Neural cell (in vitro differentiated cells): ENCODE measurements around the gene SLC25A13. TPM values are rescaled to one million over a fixed set of nuclear protein-coding genes. Genes with fewer than 3 reads are reported as not detected.

Experiments
- H2AFZ ChIP-seq: fragments of 200-600, 300-800 bp; sonication (generic), shearing (Covaris generic); 2 replicates; pipeline ENCODE4 v1.6.0; 2014; ENCODE audit warnings: low read depth, mild to moderate bottlenecking, antibody characterized with exemption, low read length, moderate library complexity
- H3F3A ChIP-seq: fragments of 200-600 bp; shearing (Covaris generic); 2 replicates; pipeline ENCODE4 v1.6.1; 2016; ENCODE audit warnings: mild to moderate bottlenecking, moderate library complexity, mixed read lengths, antibody characterized with exemption, low read length; ENCODE audit not compliant: insufficient read depth, poor library complexity, severe bottlenecking
- H3K27ac ChIP-seq: fragments of 200-600, 300-800 bp; sonication (generic), shearing (Covaris generic); 2 replicates; pipeline ENCODE4 v1.5.1; 2014; ENCODE audit warnings: mild to moderate bottlenecking, low read length, moderate library complexity
- H3K27me3 ChIP-seq: fragments of 300-800, 200-600 bp; sonication (generic), shearing (Covaris generic); 2 replicates; pipeline ENCODE4 v1.6.0; 2014; ENCODE audit warnings: mild to moderate bottlenecking, low read depth, low read length, moderate library complexity; ENCODE audit not compliant: insufficient read depth
- H3K36me3 ChIP-seq: fragments of 300-800, 200-600 bp; sonication (generic), shearing (Covaris generic); 2 replicates; pipeline ENCODE4 v1.5.1; 2014; ENCODE audit warnings: mild to moderate bottlenecking, antibody characterized with exemption, low read length, moderate library complexity; ENCODE audit not compliant: insufficient read depth
- H3K4me2 ChIP-seq: fragments of 300-800, 200-600 bp; sonication (generic), shearing (Covaris generic); 2 replicates; pipeline ENCODE4 v1.6.0; 2014; ENCODE audit warnings: mild to moderate bottlenecking, low read length
- H3K4me3 ChIP-seq: fragments of 300-800, 200-600 bp; sonication (generic), shearing (Covaris generic); 2 replicates; pipeline ENCODE4 v1.5.1; 2014; ENCODE audit warnings: mild to moderate bottlenecking, low read length, moderate library complexity
- H3K79me2 ChIP-seq: fragments of 200-600 bp; shearing (Covaris generic); replicated peaks from 2 replicates; pipeline ENCODE4 v1.6.0; 2014; ENCODE audit warnings: mild to moderate bottlenecking, low read length, moderate library complexity; ENCODE audit not compliant: insufficient read depth
- H3K9ac ChIP-seq: fragments of 300-800, 200-600 bp; sonication (generic), shearing (Covaris generic); 2 replicates; pipeline ENCODE4 v1.6.1; 2016; ENCODE audit warnings: mild to moderate bottlenecking, low read length, mixed read lengths
- H3K9me2 ChIP-seq: fragments of 200-600 bp; shearing (Covaris generic); 2 replicates; pipeline ENCODE4 v1.6.1; 2016; ENCODE audit warnings: mild to moderate bottlenecking, low read length, mixed read lengths; ENCODE audit not compliant: insufficient read depth
- H3K9me3 ChIP-seq: fragments of 200-600, 300-800 bp; sonication (generic), shearing (Covaris generic); 2 replicates; pipeline ENCODE4 v1.6.1; 2016; ENCODE audit warnings: mild to moderate bottlenecking, mixed run types, low read length, moderate library complexity, mixed read lengths
- H4K20me1 ChIP-seq: fragments of 200-600 bp; shearing (Covaris generic); 2 replicates; pipeline ENCODE4 v1.6.1; 2016; ENCODE audit warnings: mild to moderate bottlenecking, mixed run types; ENCODE audit not compliant: insufficient read depth
- EP300 ChIP-seq: fragments of 450-650 bp; conservative IDR thresholded peaks from 2 replicates; pipeline ENCODE4 v1.6.1; 2014; ENCODE audit warnings: antibody characterized with exemption, mild to moderate bottlenecking, moderate library complexity; ENCODE audit not compliant: poor library complexity, severe bottlenecking
- EZH2 ChIP-seq: fragments of 200-600, 300-800 bp; shearing (Covaris generic), sonication (generic); IDR thresholded peaks from 2 replicates; pipeline ENCODE4 v1.6.1; 2014; ENCODE audit warnings: antibody characterized with exemption, low read length, borderline replicate concordance, mild to moderate bottlenecking; ENCODE audit not compliant: insufficient read depth, poor library complexity, severe bottlenecking
- MXI1 ChIP-seq: fragments of 450-650 bp; conservative IDR thresholded peaks from 2 replicates; pipeline ENCODE4 v1.6.1; 2014; ENCODE audit warnings: antibody characterized with exemption, mild to moderate bottlenecking; ENCODE audit not compliant: poor library complexity, severe bottlenecking
- POLR2AphosphoS5 ChIP-seq: IDR thresholded peaks from 2 replicates; pipeline ENCODE4 v1.6.1; 2012
- RAD21 ChIP-seq: fragments of 450-650 bp; conservative IDR thresholded peaks from 2 replicates; pipeline ENCODE4 v1.6.1; 2014; ENCODE audit warnings: antibody characterized with exemption, mild to moderate bottlenecking, moderate library complexity
- SMC3 ChIP-seq: fragments of 450-650 bp; conservative IDR thresholded peaks from 2 replicates; pipeline ENCODE4 v1.6.1; 2014; ENCODE audit warnings: antibody characterized with exemption, mild to moderate bottlenecking, moderate library complexity; ENCODE audit not compliant: poor library complexity
- TAF1 ChIP-seq: IDR thresholded peaks from 2 replicates; pipeline ENCODE4 v1.6.1; 2012; ENCODE audit warnings: low read depth
- polyA plus RNA-seq: library from polyadenylated mRNA; depleted of rRNA; stranded (reverse); fragments of >200 nt; gene quantifications from 2 replicates; pipeline ENCODE4 v1.2.3, GENCODE V29; 2014
- TF ChIP-seq, protein P1 (sequence below): IDR thresholded peaks from 2 replicates; pipeline ENCODE4 v1.6.1; 2012; ENCODE audit warnings: borderline replicate concordance
- TF ChIP-seq, protein P2 (sequence below): fragments of 450-650 bp; IDR thresholded peaks from 2 replicates; pipeline ENCODE4 v1.5.1; 2014; ENCODE audit warnings: antibody characterized with exemption, mild to moderate bottlenecking, moderate library complexity; ENCODE audit not compliant: poor library complexity, severe bottlenecking

Gene SLC25A13
- polyA plus RNA-seq, 1 donor from 2014 or later: 20.2 TPM

GRCh38 chr7:96187735-96188134 lies 134.2 kb downstream of the SLC25A13 start:
- Histone ChIP-seq H3K79me2 (no peaks in the 10 kb centered on the region), H3K27ac (no peak overlapping the region), H3F3A (no peaks in the 10 kb centered on the region), H3K4me3 (no peak overlapping the region), H3K4me2 (no peak overlapping the region), H3K36me3 (no peaks in the 10 kb centered on the region), H3K27me3 (no peaks in the 10 kb centered on the region), H3K9me2 (no peaks in the 10 kb centered on the region), H3K9me3 (no peaks in the 10 kb centered on the region), H3K9ac (no peak overlapping the region), H2AFZ (no peak overlapping the region), H4K20me1 (no peaks in the 10 kb centered on the region)
- TF ChIP-seq SMC3 (no peak), TAF1 (no peak), EZH2 (no peak), MXI1 (no peak), RAD21 (no peak), EP300 (no peak), POLR2AphosphoS5 (no peak)
- TF ChIP-seq, protein P1, sequence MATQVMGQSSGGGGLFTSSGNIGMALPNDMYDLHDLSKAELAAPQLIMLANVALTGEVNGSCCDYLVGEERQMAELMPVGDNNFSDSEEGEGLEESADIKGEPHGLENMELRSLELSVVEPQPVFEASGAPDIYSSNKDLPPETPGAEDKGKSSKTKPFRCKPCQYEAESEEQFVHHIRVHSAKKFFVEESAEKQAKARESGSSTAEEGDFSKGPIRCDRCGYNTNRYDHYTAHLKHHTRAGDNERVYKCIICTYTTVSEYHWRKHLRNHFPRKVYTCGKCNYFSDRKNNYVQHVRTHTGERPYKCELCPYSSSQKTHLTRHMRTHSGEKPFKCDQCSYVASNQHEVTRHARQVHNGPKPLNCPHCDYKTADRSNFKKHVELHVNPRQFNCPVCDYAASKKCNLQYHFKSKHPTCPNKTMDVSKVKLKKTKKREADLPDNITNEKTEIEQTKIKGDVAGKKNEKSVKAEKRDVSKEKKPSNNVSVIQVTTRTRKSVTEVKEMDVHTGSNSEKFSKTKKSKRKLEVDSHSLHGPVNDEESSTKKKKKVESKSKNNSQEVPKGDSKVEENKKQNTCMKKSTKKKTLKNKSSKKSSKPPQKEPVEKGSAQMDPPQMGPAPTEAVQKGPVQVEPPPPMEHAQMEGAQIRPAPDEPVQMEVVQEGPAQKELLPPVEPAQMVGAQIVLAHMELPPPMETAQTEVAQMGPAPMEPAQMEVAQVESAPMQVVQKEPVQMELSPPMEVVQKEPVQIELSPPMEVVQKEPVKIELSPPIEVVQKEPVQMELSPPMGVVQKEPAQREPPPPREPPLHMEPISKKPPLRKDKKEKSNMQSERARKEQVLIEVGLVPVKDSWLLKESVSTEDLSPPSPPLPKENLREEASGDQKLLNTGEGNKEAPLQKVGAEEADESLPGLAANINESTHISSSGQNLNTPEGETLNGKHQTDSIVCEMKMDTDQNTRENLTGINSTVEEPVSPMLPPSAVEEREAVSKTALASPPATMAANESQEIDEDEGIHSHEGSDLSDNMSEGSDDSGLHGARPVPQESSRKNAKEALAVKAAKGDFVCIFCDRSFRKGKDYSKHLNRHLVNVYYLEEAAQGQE: no peak
- TF ChIP-seq, protein P2, sequence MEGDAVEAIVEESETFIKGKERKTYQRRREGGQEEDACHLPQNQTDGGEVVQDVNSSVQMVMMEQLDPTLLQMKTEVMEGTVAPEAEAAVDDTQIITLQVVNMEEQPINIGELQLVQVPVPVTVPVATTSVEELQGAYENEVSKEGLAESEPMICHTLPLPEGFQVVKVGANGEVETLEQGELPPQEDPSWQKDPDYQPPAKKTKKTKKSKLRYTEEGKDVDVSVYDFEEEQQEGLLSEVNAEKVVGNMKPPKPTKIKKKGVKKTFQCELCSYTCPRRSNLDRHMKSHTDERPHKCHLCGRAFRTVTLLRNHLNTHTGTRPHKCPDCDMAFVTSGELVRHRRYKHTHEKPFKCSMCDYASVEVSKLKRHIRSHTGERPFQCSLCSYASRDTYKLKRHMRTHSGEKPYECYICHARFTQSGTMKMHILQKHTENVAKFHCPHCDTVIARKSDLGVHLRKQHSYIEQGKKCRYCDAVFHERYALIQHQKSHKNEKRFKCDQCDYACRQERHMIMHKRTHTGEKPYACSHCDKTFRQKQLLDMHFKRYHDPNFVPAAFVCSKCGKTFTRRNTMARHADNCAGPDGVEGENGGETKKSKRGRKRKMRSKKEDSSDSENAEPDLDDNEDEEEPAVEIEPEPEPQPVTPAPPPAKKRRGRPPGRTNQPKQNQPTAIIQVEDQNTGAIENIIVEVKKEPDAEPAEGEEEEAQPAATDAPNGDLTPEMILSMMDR: no peak

DNA sequence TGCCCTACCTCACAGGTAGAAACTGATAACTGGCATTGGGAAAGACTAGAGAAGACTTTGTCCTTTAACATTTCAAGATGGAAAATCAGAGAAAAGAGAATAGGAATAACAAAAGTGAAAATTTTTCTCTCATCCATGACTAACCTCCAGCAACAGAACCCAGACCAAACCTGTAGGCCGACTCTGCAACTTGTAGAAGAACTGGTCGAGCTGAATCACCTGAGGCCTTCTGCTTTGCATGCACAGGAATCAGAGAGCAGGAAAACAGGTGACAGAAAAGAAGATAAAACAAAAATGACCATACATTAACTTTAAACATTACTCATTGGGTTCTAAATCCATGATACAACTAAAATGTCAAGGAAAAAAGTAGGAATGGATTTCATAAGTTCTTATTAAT lies 137.1 kb downstream of the SLC25A13 start:
- no peak for TF ChIP-seq EZH2
- no peak for TF ChIP-seq POLR2AphosphoS5
- TF ChIP-seq SMC3: no peak
- TF ChIP-seq EP300: no peak
- TF ChIP-seq, protein P2: no peak
- TF ChIP-seq, protein P1: no peak
- no peaks in the 10 kb centered on the region for H3K79me2 ChIP-seq
- H4K20me1 ChIP-seq: no peaks in the 10 kb centered on the region
- no peak overlapping the region for H2AFZ ChIP-seq
- H3K27ac ChIP-seq: no peak overlapping the region
- H3K36me3 ChIP-seq: no peaks in the 10 kb centered on the region
- no peak overlapping the region for H3K4me2 ChIP-seq
- no peaks in the 10 kb centered on the region for H3K9me2 ChIP-seq
- no peak overlapping the region for H3K9ac ChIP-seq
- no peaks in the 10 kb centered on the region for H3K9me3 ChIP-seq
- no peak overlapping the region for H3K4me3 ChIP-seq
- H3F3A ChIP-seq: no peaks in the 10 kb centered on the region
- H3K27me3 ChIP-seq: no peaks in the 10 kb centered on the region
